HG02840 (cell line): ENCODE results near the gene RIC3.

Experiments
- ATAC-seq: cut with Tn5 transposase; IDR thresholded peaks from one replicate; pipeline ENCODE4 v1.9.1; 2021; ENCODE audit warnings: mild to moderate bottlenecking, moderate library complexity, moderate number of reproducible peaks; ENCODE audit not compliant: unreplicated experiment, low FRiP score

Gene RIC3

DNA sequence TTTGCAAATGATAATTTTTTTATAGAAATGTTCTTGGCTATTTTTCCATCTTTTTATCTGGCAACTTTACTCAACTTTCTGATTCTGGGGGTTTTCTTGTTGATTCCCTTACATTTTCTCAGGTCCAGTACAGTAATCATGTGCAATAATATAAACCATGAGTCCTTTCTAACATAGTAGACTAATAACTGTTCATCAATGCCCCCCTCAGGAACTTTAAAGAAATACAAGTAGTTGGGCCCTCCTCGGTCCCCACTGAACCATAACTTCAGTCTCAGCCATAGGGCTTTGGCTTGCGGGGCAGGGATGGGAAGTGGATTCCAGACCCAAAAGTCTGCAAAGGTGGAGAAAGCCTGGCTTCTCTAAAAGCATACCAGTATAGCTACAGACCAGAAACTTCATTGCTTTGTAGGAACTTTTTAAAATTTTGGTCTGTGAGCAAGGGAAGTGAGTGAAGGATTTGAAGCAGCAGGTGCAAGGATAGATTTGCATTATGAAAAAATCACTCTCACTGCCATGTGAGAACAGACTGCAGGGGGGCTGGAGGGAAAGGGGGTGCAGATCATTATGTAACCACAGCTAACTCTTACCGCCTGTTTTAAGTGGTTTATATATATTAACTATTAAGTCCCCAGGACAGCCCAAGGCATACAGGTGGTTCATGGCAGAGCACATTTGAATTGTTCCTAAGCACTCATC lies 98.3 kb downstream of the RIC3 start:
- ATAC-seq = no peak

DNA sequence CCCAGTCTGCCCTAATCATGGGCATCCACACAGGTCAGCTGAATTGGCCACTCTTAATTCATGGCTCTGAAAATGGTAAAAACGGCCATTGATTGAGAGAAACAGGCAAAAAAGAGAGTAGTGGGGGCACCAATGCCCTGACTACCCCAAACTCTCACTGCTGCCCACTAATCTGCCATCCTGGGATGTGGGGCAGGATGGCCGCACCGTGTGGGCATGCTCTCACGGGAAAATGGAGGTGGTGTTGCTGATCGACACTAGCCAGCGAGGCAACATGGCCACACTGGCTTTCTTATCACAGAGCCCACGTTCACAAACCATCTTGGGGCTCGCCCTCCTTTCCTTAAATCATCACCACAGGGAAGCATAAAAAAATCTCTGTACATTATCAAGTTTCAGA lies 99.1 kb downstream of the RIC3 start:
- ATAC-seq = no peak

DNA sequence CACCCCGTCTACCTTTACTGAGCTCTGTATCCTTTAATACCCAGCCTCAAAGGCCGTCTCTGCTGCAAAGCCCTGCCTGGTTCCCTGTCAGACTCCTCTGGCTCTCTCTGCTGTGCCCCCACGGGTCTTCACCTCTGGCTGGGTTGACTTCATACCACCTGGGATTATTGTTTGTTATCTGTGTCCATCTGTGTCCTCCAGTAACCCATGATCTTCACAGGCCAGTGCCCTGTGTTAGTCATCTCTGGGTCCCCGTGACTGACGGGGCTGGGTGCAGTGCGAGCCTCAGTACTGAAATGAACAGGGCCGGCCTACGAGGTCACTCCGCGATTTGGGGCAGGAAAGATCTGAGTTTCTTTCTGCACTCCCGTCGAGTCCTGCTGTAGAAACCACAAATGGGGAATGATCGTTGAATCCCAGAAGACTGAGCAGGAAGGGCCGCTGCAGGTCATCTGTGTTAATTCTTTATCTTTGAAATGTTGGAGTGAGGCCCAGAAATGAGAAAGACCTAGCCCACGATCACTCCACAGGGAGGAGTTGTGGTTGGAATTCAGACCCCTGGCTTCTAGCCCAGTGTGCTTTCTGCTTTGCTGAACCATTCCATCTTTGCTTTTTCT lies 100.1 kb downstream of the RIC3 start:
- no peak for ATAC-seq

DNA sequence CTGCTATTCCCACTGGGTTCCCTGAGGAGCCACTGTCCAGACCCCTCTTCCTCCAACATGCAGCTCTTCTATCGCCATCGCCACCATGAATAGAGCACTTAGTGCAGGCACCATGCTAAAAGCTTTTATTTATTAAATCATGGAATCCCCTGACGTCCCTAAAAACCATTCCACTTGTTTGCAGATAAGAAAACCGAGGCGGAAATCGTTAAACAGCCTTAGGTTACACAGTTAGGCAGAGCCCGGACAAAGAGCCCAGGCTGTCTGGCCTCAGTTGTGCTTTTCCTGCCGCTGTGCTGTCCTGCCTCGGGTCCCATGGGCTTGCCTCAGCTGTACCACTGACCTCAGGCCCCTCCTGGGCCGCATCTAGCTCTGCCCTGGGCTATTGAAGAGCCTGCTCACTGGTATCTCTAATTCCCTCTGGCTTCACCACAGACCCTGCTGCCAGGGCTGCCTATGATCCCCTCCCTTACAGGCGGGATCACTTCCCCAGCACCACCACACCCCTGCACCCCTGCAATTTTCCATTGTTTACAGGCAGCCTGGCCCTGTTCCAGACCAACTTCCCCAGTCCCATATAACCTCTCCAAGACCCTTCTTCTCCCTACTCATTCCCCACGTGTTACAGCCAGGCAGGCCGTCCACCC lies 100.8 kb downstream of the RIC3 start:
- ATAC-seq = no peak

DNA sequence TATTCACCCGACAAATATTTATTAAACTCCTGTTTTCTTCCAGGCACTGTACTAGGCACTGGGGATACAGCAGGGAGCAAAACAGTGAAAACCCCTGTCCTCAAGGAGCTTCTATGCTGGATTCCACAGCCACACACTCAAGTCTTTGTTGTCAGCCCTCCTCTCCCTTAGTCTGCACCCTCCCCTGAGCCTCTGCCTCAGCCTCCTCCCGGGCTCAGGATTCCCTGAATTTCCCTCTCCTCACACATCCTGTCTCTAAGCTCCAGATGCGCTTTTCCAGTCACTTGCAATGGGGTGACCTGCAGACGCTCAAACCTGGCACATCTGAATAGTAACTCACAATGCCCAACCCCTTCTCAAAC lies 101.3 kb downstream of the RIC3 start:
- no peak for ATAC-seq

DNA sequence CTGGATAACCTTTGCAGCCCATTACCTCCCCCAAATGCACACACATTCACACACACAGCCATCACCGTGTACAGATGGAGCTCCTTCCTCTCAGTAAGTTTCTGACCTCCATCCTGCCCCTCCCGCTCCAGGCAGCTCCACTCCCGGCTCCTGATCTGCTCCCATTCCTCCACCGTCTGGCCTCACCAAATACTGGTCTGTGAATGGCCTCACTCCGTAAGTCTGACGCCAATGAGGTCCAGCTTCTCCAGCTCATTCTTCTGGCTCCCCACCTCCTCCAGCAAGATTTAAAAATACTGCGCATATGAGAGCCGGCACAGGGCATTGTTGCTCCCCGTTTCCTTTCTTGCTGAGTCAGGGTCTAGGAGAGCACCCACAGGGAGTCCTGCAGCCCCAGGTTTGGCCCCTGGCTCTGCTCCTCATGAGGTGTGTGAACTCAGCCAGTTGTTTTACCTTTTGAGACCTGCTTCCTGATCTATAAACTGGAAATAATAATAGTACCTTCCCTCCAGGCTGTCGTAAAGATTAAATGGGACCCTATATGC lies 101.8 kb downstream of the RIC3 start:
- ATAC-seq = no peak

DNA sequence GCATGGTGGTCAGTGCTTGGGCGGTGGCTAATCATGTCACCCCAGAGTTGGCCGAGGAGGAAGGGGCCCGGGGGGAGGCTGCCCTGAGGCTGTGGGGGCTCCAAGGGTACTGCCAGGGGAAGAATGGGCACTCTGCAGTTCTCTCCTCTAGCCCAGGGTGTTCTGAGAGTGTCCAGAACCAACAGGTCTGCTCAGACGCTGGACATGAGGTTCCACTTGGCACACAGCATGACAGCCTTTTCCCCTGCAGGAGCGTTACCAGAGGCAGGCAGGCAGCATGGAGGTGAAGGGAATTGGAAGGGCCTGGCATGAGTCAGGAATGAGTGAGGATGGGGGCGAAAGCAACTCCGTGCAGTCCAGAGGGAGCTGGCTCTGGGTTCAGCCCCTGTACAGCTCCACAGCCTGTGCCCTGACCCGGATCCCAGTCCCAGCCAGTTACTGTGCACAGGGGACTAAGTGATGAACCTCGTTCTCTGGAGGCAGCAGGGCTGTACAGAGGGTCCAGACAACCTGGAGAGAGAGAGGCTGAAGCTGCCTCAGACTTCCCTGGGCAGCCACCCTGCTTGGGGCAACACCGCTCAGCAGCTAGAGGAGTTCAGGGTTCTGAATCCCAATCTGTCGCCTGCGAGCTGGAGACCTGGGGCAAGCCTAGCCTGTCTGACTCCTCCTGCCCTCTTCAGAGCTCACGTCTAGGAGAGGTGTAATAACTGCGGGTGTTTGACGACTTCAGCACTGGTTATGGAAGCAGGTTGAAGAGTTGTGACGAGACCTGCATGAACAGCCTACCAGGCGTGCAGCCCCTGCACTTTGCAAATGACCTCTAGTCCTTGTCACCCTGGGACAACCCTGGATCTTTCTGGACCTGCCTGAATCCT lies 102.6 kb downstream of the RIC3 start:
- no peak for ATAC-seq

DNA sequence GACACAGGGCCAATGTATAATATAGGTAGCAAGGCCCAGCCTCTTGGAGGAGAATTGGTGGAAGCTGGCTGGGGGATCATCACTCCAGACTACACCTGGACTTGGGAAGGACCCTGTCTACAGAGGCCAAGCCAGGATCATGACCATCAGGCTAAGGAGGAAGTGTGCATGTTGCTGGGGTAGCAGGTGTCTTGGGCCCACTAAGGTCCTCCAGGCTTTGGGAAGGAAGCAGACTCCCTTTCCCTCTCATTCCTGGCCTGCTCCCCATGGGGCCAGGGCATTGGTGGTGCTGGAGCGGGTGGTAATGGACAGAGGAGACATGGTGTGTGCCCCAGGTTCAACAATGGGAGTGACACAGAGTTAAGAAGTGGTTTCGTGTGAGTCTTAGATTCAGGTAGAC lies 103.8 kb downstream of the RIC3 start:
- no peak for ATAC-seq

DNA sequence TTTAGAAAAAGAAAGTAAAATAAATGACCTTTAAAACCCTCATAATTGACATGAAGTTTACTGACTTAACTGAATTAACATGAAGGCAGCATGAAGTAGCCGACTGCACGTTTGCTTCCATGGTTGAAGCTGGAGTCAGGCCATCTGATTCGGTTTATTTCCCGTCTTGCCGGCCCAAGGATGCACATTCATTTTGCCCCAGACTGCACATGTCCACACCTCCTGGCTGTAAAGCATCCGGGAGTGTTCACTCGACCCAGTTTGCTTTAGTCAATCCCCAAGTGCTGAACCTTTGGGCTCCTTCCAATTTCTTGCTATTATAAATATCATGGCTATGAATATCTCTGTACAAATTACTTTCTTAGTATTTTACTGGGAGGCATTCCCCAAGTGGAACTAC lies 105.5 kb downstream of the RIC3 start:
- ATAC-seq = no peak

DNA sequence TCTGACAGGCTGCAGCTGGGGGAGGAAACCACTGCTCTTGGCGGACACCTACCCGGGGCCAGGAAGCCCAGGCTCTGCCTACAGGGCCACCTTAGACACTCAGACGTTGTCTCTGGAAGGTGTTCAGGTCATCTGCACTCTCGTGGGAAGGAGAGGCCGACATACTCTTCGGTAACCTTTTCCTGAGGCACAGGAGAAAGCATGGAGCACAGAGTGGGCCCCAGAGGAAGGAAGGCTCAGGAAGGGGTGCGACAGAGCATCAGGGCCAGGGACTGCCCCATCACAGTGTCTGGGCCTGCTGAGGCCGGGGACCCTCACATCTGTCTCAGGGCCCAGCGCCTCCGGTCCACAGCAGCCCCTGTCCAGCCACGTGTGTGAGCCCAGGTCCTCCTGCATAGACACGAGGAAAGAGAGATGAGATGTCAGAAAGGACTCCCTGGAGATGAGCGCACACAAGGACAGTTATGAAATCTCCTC lies 106.0 kb downstream of the RIC3 start:
- ATAC-seq = no peak

DNA sequence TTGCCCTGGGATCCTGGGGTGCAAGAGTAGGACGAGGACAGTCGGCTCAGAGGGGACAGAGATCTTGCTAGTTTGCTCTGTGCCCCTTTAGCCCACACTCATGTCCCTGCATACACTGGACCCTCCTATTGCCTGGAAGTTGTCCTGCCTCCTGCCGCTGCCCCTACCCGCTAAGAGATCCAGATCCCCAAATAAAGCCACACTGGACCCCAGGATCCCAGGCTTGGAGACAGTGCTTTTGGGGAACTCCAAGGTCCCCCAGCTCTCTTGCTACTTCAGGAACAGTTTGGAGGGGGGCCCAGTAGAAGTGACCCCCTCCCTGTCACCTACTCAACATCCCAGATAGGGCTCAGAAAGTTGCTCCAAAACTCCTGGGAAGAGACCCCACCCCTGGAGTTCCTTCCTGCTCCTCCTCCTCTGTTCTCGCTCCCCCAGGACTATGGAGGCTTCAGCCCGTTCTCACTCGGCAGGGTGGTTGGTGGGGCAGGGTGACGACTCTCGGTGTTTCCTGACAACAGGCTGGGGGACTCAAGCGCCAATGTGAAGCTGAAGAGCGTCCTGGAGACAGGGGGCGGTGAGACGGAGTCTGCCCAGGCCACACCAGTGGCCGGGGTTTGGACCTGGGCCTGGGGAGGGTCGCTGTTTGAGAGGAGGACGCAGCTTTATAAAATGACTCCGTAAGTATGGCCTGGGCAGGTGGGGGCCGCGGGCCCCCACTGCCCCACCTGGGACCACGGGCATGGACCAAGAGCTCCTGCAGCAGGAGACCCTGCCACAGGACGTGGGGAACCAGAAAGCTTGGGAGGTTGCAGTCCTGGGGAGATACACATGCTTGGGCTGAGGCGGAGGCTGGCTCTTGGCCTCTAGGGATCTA lies 107.0 kb downstream of the RIC3 start:
- no peak for ATAC-seq

DNA sequence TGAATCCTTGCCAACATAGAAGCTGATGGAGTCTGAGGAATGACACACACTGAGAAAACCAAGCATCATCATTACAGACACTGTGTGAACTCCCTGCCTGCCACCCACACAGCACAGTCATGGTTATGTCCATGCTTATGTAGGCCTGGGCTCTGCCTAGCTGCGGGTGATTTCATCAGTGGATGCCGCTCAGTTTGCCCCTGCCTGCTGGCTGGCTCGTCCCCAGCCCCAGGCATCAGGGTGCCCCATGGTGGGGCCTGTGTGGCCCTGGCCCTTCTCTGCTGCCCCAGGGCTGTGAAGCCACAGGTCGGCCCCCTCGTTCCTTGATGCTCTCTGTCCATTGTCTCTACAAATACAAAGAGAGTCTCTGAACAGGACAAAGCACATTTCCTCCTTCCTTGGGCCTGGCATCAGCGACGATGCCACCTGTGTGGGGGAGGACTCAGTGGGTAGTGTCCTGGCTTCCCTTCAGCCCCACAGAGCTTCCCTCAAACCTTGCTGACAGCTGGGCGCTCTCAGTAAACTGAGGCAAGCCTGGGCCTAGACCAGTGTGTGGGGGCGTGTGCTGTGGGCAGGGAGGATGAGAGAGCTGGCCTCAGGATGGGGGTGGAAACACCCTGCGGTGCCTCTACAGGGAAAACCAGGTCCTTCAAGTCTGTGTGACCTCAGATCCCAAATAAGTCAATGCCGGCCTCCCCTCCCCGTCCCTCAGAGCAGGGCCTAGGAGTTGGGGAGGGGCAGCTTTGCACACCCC lies 107.8 kb downstream of the RIC3 start:
- no peak for ATAC-seq

DNA sequence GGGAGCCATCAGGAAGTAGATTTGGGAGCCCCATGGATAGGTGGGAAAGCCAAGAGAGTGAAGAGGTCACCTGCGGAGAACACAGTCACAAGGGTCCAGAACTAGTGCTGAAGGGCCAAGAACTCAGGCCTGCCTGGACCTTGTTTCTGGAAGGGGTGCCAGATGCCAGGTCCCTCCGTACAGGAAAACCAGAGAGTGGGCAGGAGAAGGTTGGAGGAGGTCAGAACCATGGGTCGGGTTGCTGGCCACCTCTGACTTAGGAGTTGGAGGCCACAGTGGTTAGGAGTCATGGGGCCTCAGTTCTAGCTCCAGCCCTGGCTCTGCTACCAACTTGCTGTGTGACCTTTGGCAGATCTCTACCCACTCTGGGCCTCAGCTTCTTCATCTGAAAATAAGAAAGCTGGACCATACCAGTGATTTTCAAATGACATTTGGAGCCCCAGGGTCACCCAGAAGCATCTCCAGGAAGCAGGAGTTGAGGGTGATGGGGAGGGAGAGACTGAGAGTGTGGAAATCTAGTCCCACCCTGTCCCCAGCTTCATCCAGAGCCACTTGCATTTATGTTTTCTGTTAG lies 108.6 kb downstream of the RIC3 start:
- ATAC-seq = no peak

DNA sequence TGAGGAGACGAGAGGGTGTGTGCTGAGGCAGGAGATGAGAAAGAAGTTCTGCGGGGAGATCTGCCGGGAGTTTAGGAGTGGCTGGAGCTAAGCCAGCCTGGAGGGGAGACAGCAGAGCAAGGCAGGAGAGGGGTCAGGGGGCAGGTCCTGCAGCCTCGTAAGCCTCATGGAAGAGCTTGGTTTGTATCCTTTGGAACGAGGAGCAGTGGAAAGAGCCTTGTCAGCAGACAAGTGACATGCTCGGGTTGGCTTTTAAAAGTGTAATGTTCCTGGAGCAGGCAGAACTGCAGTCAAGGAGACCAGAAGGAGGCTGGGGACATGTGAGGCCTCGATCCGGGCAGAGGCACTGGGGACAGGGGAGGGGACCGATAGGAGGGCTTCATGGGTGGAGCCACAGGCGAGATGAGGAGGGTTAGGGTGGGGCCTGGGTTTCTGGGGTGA lies 109.2 kb downstream of the RIC3 start:
- no peak for ATAC-seq

DNA sequence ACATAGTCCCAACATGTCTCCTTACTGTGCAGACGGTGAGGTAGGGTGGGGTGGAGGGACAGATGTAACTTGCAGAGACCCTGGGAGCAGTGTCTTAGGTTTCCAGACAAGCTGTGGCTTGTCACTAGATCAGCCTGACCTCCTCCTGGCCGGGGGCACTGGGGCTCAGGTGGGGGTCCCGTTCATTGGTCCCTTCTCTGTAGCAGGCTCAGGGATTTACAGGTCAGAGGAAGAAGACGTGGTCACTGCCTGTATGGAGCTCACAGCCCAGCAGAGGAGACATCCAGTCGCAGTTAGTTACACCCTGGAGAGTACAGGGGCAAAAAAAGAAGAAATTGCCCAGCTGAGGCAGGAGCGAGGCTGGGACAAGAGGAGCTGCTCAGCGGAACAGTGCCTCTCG lies 109.8 kb downstream of the RIC3 start:
- ATAC-seq = no peak

DNA sequence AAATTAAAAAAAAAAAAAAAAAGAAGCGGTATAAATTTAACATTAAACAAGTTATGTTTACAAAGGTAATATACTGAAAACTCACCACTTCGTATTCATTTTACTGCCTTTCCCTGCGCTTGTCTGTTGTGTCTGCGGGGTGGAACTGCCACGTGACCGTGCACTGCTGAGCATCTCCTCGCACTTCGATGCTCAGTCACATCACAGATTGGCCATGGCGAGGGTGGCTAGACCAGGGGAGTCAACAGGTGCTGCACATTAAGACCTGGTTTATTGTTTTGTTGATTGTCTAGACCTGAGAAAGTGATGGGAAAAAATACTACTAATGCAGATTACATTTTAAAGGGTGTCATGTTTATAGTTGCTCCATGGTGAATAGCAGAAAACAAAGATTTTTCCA lies 110.6 kb downstream of the RIC3 start:
- no peak for ATAC-seq

DNA sequence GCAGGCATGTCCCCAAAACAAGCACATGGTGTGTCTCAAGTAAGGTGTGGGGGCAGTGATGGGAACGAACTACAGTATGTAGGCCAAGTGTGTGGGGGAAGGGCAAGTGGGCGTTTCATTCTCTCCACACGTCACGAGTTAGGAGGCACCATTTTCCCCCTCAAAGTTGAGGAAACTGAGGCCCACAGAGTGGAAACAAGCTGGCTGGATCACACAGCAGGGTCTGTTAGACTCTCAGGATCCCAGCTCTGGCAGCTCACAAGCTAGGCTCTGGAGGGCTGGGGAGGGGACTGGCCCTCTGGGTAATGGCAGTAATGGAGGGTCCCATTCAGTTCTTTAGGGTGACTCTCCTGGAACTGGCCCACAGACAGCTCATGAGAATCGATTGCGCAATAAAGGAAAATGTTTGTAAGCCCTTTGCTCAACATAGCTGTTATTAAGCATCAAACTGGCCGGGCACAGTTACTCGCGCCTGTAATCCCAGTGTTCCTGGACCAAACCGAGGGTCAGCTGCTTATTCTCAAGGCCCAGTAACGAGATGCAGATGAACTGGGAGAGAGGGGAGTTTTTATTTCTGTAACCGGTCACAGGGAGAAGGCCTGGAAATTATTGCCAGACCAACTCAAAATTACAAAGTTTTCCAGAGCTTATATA lies 111.9 kb downstream of the RIC3 start:
- ATAC-seq = no peak
